ENCODE measurements around the gene ABCC12.

DNA sequence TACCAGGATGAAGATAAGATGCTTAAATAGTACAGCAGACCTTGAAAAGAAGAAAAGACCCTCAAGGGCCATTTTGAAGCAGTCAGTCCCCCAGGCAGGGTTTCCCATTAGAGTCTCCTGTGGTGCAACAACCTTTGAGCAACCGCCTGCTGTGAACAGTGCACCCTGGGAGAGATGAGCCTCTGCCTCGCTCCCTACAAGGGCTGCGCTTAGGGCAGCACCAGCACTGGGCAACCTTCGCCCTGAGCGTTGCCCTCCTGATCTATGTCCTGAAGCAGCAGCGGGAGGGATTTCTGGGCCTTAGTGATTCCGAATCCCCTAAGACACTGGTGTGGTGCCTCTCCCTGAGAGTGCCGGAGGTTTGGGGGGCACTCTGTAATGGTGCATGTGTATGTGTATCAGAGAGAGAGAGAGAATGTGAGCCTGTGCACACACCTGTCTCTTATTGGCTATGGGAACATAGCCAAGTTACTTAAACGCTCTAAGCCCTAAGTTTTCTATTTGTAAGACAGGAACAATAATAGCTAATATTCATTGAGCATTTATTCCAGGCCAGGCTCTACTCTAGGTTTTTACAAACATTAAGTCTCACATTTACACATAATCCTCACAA, 25.2 kb upstream of the ABCC12 start:
- TF ChIP-seq, protein P1, sequence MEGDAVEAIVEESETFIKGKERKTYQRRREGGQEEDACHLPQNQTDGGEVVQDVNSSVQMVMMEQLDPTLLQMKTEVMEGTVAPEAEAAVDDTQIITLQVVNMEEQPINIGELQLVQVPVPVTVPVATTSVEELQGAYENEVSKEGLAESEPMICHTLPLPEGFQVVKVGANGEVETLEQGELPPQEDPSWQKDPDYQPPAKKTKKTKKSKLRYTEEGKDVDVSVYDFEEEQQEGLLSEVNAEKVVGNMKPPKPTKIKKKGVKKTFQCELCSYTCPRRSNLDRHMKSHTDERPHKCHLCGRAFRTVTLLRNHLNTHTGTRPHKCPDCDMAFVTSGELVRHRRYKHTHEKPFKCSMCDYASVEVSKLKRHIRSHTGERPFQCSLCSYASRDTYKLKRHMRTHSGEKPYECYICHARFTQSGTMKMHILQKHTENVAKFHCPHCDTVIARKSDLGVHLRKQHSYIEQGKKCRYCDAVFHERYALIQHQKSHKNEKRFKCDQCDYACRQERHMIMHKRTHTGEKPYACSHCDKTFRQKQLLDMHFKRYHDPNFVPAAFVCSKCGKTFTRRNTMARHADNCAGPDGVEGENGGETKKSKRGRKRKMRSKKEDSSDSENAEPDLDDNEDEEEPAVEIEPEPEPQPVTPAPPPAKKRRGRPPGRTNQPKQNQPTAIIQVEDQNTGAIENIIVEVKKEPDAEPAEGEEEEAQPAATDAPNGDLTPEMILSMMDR (optimal IDR thresholded peaks at IDR 0.05 in 1 of 3, IDR thresholded peaks at IDR 0.05 in 1 of 3, conservative IDR thresholded peaks at IDR 0.05 in 1 of 3; ENCODE audit: extremely low read depth in 1 of 3, insufficient read depth in 2 of 3, low read length in 3 of 3): no peak
- no peak for TF ChIP-seq EZH2 (IDR thresholded peaks at IDR 0.05; ENCODE audit: low read length)
